ENCODE measurements around the gene SYDE2. TPM values are rescaled to one million over a fixed set of nuclear protein-coding genes. Genes with fewer than 3 reads are reported as not detected.
A peak's percentile ranks its signal among the peaks of the same experiment; 100 is the strongest.

SYDE2 gene
- total and polyA plus RNA-seq, 9 of the 15 experiments (the other 6 are each of a cell fraction or from before 2014, with no cell fraction given), result 0.39 to 8.7 (median 4.5) TPM

GRCh38 chr1:85224734-85225623 is 24.2 kb upstream of the SYDE2 start (continued):
- TF ChIP-seq ZNF609 (CRISPR knock-in tag; IDR thresholded peaks at IDR 0.05; ENCODE audit: borderline replicate concordance) (peak; percentile 63; the same call in 1 of the 2 replicates), ATF6 (CRISPR knock-in tag; IDR thresholded peaks at IDR 0.05) (no peak), SETDB1 (IDR thresholded peaks at IDR 0.05; ENCODE audit: low read length) (no peak), SMARCA4 (IDR thresholded peaks at IDR 0.05) (peak; percentile 99), ZC3H11A (IDR thresholded peaks at IDR 0.05; ENCODE audit: low read depth, low read length) (no peak), SMAD1 (IDR thresholded peaks at IDR 0.05; ENCODE audit: low read depth, low read length, partially characterized antibody) (peak; percentile 61), BCL6 (CRISPR knock-in tag; IDR thresholded peaks at IDR 0.05) (no peak), PHB (CRISPR knock-in tag; IDR thresholded peaks at IDR 0.05) (no peak), PHB2 (IDR thresholded peaks at IDR 0.05; ENCODE audit: low read depth) (peak; percentile 96), PRMT5 (CRISPR knock-in tag; IDR thresholded peaks at IDR 0.05) (no peak), ZNF644 (tag; IDR thresholded peaks at IDR 0.05; ENCODE audit: low read depth) (peak; percentile 86), GATAD2A (IDR thresholded peaks at IDR 0.05) (peak; percentile 78), POLR2AphosphoS2 (IDR thresholded peaks at IDR 0.05; ENCODE audit: low read length) (no peak), HCFC1 (IDR thresholded peaks at IDR 0.05; ENCODE audit: low read depth, low read length) (no peak), TRIM28 (IDR thresholded peaks at IDR 0.05) (peak; percentile 63), RAD21 (CRISPR knock-in tag; conservative IDR thresholded peaks at IDR 0.05 in 1 of 2, IDR thresholded peaks at IDR 0.05 in 1 of 2) (no peak), ZBTB11 (CRISPR knock-in tag; IDR thresholded peaks at IDR 0.05) (peak in 1 of 3 experiments; percentile 74; a peak in 2 of 6 replicates)
